GM23338 (cell line): ENCODE results near the gene NEDD1. TPM values are rescaled to one million over a fixed set of nuclear protein-coding genes. Genes with fewer than 3 reads are reported as not detected.

Source experiments
- CTCF ChIP-seq, 2 experiments: fragments of 200-600 bp in 1 of 2; sonication (generic) in 1 of 2; conservative IDR thresholded peaks; 2 replicates each; pipeline versions ENCODE4 v1.5.1 to v1.6.1; 2016 to 2017; ENCODE audit warnings: antibody characterized with exemption in 2 of 2, low read depth in 2 of 2, mild to moderate bottlenecking in 2 of 2, moderate library complexity in 1 of 2
- polyA plus RNA-seq: library from polyadenylated mRNA; unstranded; fragments of >200 nt; fragmentation: Nextera tagmentation; extraction: Ambion mirVana; gene quantifications from 2 replicates; pipeline ENCODE4 v1.2.1, GENCODE V29; 2016
- small RNA-seq: library from RNA; depleted of rRNA; stranded (forward); fragments of <200 nt; gene quantifications from one replicate; pipeline ENCODE3, GENCODE V24; 2014; ENCODE audit warnings: low replicate concordance
- total RNA-seq: library from RNA; depleted of rRNA; stranded (reverse); fragments of >200 nt; shearing (Covaris generic); gene quantifications from 2 replicates; pipeline ENCODE4 v1.2.3, GENCODE V29; 2014
- TF ChIP-seq, protein P1 (sequence below): IDR thresholded peaks from one replicate; pipeline ENCODE4 v1.6.1; 2018; ENCODE audit warnings: antibody characterized with exemption; ENCODE audit not compliant: unreplicated experiment

NEDD1 gene
- total and polyA plus RNA-seq, 2 experiments from 2014 or later: 16.0 to 35.8 TPM

DNA sequence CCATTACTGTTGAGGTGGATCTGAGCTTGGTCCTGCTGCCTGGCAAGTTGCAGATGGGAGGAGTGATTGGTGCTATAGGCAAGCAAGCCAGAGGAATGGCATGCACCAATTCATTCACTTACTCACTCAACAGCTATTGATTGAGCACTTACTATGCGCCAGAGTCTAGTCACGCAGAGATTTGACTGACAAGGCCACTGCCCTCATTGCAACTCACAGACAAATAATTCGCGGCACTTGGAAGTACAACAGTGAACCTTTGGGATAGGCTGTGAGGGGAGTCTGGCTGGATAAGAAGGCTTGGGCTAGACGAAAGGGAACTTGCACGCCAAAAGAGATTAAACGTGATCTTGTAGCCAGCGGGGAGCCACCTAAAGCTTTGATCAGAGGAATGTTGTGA lies 96.2 kb downstream of the NEDD1 start (continued):
- no peak for TF ChIP-seq CTCF (conservative IDR thresholded peaks at IDR 0.05; ENCODE audit: low read depth in 2 of 2)
- TF ChIP-seq, protein P1, sequence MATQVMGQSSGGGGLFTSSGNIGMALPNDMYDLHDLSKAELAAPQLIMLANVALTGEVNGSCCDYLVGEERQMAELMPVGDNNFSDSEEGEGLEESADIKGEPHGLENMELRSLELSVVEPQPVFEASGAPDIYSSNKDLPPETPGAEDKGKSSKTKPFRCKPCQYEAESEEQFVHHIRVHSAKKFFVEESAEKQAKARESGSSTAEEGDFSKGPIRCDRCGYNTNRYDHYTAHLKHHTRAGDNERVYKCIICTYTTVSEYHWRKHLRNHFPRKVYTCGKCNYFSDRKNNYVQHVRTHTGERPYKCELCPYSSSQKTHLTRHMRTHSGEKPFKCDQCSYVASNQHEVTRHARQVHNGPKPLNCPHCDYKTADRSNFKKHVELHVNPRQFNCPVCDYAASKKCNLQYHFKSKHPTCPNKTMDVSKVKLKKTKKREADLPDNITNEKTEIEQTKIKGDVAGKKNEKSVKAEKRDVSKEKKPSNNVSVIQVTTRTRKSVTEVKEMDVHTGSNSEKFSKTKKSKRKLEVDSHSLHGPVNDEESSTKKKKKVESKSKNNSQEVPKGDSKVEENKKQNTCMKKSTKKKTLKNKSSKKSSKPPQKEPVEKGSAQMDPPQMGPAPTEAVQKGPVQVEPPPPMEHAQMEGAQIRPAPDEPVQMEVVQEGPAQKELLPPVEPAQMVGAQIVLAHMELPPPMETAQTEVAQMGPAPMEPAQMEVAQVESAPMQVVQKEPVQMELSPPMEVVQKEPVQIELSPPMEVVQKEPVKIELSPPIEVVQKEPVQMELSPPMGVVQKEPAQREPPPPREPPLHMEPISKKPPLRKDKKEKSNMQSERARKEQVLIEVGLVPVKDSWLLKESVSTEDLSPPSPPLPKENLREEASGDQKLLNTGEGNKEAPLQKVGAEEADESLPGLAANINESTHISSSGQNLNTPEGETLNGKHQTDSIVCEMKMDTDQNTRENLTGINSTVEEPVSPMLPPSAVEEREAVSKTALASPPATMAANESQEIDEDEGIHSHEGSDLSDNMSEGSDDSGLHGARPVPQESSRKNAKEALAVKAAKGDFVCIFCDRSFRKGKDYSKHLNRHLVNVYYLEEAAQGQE: no peak

Small RNAs within 50 kb of the gene (small RNA-seq; reads per million reads assigned to genes)
- gene RF00019: not detected
